Measurements from ENCODE around the gene SCFD2.
A peak's percentile ranks its signal among the peaks of the same experiment; 100 is the strongest.

SCFD2 gene

GRCh38 chr4:52932591-52933470 lies 433.0 kb downstream of the SCFD2 start:
- no peak for DNase-seq (ENCODE audit: low read depth in 2 of 2)

GRCh38 chr4:52931243-52931642 lies 434.6 kb downstream of the SCFD2 start:
- DNase-seq (ENCODE audit: low read depth in 2 of 2): no peak

GRCh38 chr4:52926196-52926974 lies 439.5 kb downstream of the SCFD2 start:
- DNase-seq (ENCODE audit: low read depth in 2 of 2): no peak

- no peak for DNase-seq (ENCODE audit: low read depth in 2 of 2)
Measured at GRCh38 chr4:52925531-52925968, 440.3 kb downstream of the SCFD2 start.

GRCh38 chr4:52919461-52919860 lies 446.4 kb downstream of the SCFD2 start:
- no peak for DNase-seq (ENCODE audit: low read depth in 2 of 2)

GRCh38 chr4:52917817-52918216 lies 448.0 kb downstream of the SCFD2 start:
- DNase-seq (ENCODE audit: low read depth in 2 of 2): no peak

- no peak for DNase-seq (ENCODE audit: low read depth in 2 of 2)
Measured at GRCh38 chr4:52915730-52916300, 450.0 kb downstream of the SCFD2 start.

GRCh38 chr4:52915191-52915590 lies 450.7 kb downstream of the SCFD2 start:
- no peak for DNase-seq (ENCODE audit: low read depth in 2 of 2)

- no peak for DNase-seq (ENCODE audit: low read depth in 2 of 2)
Measured at GRCh38 chr4:52914051-52914605, 451.7 kb downstream of the SCFD2 start.

GRCh38 chr4:52912608-52913007 lies 453.3 kb downstream of the SCFD2 start:
- DNase-seq (ENCODE audit: low read depth in 2 of 2): peak in 1 of 2 experiments; percentile 27

- no peak for DNase-seq (ENCODE audit: low read depth in 2 of 2)
Measured at GRCh38 chr4:52911684-52912294, 454.1 kb downstream of the SCFD2 start.

- no peak for DNase-seq (ENCODE audit: low read depth in 2 of 2)
Measured at GRCh38 chr4:52910115-52910514, 455.7 kb downstream of the SCFD2 start.

- DNase-seq (ENCODE audit: low read depth in 2 of 2): no peak
Measured at GRCh38 chr4:52907510-52907909, 458.4 kb downstream of the SCFD2 start.

- no peak for DNase-seq (ENCODE audit: low read depth in 2 of 2)
Measured at GRCh38 chr4:52904421-52904820, 461.4 kb downstream of the SCFD2 start.

- DNase-seq (ENCODE audit: low read depth in 2 of 2): no peak
Measured at GRCh38 chr4:52903273-52903672, 462.6 kb downstream of the SCFD2 start.

GRCh38 chr4:52894443-52894842 lies 471.4 kb downstream of the SCFD2 start:
- peak in 1 of 2 experiments; percentile 43 for DNase-seq (ENCODE audit: low read depth in 2 of 2)

- DNase-seq (ENCODE audit: low read depth in 2 of 2): no peak
Measured at GRCh38 chr4:52892880-52893279, 473.0 kb downstream of the SCFD2 start.

GRCh38 chr4:52891743-52892142 lies 474.1 kb downstream of the SCFD2 start:
- DNase-seq (ENCODE audit: low read depth in 2 of 2): no peak

GRCh38 chr4:52890521-52890791 lies 475.4 kb downstream of the SCFD2 start:
- DNase-seq (ENCODE audit: low read depth in 2 of 2): no peak

- no peak for DNase-seq (ENCODE audit: low read depth in 2 of 2)
Measured at GRCh38 chr4:52889778-52890520, 475.9 kb downstream of the SCFD2 start.

- no peak for DNase-seq (ENCODE audit: low read depth in 2 of 2)
Measured at GRCh38 chr4:52889354-52889753, 476.5 kb downstream of the SCFD2 start.
